Panc1 (cell line): ENCODE measurements around the gene FTMT.

Experiments
- POLR2AphosphoS5 ChIP-seq: IDR thresholded peaks from 2 replicates; pipeline ENCODE4 v1.6.1; 2012; ENCODE audit warnings: mild to moderate bottlenecking, low read depth, low read length, moderate library complexity
- TF ChIP-seq, protein P1 (sequence below): fragments of 450-650 bp; IDR thresholded peaks from 2 replicates; pipeline ENCODE4 v1.5.1; 2017; ENCODE audit warnings: mild to moderate bottlenecking

DNA sequence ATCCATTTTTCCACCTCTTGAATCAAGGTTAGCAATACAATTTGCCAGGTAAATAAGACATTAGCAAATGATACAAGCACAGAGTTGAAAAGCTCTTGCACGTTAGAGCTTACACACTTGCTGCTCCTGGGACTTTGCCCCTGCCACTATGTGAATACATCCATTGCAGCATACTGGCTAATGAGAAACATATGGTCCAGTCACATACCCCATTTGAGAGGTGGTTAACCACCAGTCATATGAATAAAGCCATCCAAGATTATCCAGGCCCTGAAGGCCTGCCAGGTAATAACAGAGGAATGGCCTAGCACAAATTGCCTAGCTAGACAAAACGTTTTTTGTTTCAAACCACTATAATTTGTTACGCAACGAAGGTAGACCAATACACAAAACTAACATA is 45.8 kb upstream of the FTMT start:
- TF ChIP-seq, protein P1, sequence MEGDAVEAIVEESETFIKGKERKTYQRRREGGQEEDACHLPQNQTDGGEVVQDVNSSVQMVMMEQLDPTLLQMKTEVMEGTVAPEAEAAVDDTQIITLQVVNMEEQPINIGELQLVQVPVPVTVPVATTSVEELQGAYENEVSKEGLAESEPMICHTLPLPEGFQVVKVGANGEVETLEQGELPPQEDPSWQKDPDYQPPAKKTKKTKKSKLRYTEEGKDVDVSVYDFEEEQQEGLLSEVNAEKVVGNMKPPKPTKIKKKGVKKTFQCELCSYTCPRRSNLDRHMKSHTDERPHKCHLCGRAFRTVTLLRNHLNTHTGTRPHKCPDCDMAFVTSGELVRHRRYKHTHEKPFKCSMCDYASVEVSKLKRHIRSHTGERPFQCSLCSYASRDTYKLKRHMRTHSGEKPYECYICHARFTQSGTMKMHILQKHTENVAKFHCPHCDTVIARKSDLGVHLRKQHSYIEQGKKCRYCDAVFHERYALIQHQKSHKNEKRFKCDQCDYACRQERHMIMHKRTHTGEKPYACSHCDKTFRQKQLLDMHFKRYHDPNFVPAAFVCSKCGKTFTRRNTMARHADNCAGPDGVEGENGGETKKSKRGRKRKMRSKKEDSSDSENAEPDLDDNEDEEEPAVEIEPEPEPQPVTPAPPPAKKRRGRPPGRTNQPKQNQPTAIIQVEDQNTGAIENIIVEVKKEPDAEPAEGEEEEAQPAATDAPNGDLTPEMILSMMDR = no peak
- TF ChIP-seq POLR2AphosphoS5 = no peak
